HL-60/S4 (cell line): ENCODE results near the gene ZNF827.

Source experiments
- in situ Hi-C: fragments of 300-500 bp; cut with MboI; formaldehyde crosslinking; loops from 2 replicates; pipeline ENCODE4 v1.14.3; 2022; ENCODE audit warnings: low sequenced_read_pairs

Gene ZNF827

GRCh38 chr4:145804116-145804515, 134.5 kb downstream of the ZNF827 start:
- in situ Hi-C loops = no loop called here

- in situ Hi-C loops = no loop called here
Measured at GRCh38 chr4:145799223-145799622, 139.4 kb downstream of the ZNF827 start.

GRCh38 chr4:145797278-145797677, 141.3 kb downstream of the ZNF827 start:
- in situ Hi-C loops = no loop called here

GRCh38 chr4:145796346-145796745, 142.3 kb downstream of the ZNF827 start:
- in situ Hi-C loops = no loop called here

GRCh38 chr4:145795521-145795920, 143.1 kb downstream of the ZNF827 start:
- in situ Hi-C loops = no loop called here

GRCh38 chr4:145792429-145792828, 146.2 kb downstream of the ZNF827 start:
- in situ Hi-C loops = no loop called here

- in situ Hi-C loops = no loop called here
Measured at GRCh38 chr4:145791988-145792387, 146.6 kb downstream of the ZNF827 start.

- in situ Hi-C loops = no loop called here
Measured at GRCh38 chr4:145788755-145789154, 149.9 kb downstream of the ZNF827 start.

- in situ Hi-C loops = no loop called here
Measured at GRCh38 chr4:145786830-145787229, 151.8 kb downstream of the ZNF827 start.

- in situ Hi-C loops = no loop called here
Measured at GRCh38 chr4:145786261-145786660, 152.4 kb downstream of the ZNF827 start.

GRCh38 chr4:145785391-145786008, 153.1 kb downstream of the ZNF827 start:
- in situ Hi-C loops = no loop called here

GRCh38 chr4:145784036-145784435, 154.6 kb downstream of the ZNF827 start:
- in situ Hi-C loops = no loop called here

GRCh38 chr4:145782756-145783155, 155.9 kb downstream of the ZNF827 start:
- in situ Hi-C loops = no loop called here

GRCh38 chr4:145781351-145781750, 157.3 kb downstream of the ZNF827 start:
- in situ Hi-C loops = no loop called here

GRCh38 chr4:145779319-145779801, 159.3 kb downstream of the ZNF827 start:
- in situ Hi-C loops = no loop called here

GRCh38 chr4:145776208-145776607, 162.4 kb downstream of the ZNF827 start:
- in situ Hi-C loops = no loop called here

- in situ Hi-C loops = no loop called here
Measured at GRCh38 chr4:145775406-145775805, 163.2 kb downstream of the ZNF827 start.

- in situ Hi-C loops = no loop called here
Measured at GRCh38 chr4:145774473-145774872, 164.2 kb downstream of the ZNF827 start.

- in situ Hi-C loops = no loop called here
Measured at GRCh38 chr4:145773581-145774234, 164.9 kb downstream of the ZNF827 start.

- in situ Hi-C loops = no loop called here
Measured at GRCh38 chr4:145772347-145772746, 166.3 kb downstream of the ZNF827 start.

GRCh38 chr4:145770124-145770523, 168.5 kb downstream of the ZNF827 start:
- in situ Hi-C loops = no loop called here

- in situ Hi-C loops = no loop called here
Measured at GRCh38 chr4:145769450-145770037, 169.1 kb downstream of the ZNF827 start.
